C1 segment of cervical spinal cord (tissue), 14 donors: ENCODE data around the gene ATG2A.

ENCODE experiments used
- DNase-seq, 14 donors: peaks; one replicate each; lab custom pipeline; 2025; lab: John Stamatoyannopoulos, UW

ATG2A gene

DNA sequence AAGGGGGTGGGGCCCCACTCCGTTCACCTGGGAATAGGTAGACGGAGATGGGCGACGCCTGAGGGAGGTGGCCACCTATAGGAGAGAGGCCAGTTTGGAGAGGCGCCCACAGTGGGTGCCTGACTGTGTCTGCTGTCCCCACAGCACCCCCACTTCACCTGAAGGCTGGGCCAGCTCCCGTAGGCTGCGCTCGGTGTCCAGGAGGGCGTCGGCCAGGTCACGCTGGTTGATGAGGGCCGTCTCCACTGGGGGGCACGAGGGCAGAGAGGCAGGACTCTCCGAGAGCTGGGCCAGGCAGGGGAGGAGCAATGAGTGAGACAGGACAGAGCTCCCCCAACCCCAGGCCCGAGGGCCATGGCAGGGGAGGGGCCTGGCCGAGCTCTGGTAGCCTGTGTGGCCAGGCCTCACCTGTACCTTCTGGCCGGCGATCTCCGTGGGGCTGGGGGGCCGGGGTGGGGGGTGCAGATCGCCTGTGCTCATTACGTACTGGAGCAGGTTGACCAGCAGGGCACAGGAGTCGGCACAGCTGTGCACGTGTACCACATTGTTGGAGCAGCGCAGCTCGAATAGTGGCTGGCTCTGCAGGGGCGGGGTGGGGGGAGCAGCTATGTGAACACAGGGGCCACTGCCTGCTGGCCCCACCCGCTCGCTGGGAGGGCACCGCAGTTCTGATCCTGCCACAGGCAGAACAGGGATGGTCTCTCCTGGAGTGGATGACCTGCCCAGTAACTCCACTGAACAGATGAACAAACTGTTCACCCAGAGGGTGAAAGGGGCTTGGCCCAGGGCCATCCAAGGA is 14.7 kb downstream of the ATG2A start:
- DNase-seq, result no peak

DNA sequence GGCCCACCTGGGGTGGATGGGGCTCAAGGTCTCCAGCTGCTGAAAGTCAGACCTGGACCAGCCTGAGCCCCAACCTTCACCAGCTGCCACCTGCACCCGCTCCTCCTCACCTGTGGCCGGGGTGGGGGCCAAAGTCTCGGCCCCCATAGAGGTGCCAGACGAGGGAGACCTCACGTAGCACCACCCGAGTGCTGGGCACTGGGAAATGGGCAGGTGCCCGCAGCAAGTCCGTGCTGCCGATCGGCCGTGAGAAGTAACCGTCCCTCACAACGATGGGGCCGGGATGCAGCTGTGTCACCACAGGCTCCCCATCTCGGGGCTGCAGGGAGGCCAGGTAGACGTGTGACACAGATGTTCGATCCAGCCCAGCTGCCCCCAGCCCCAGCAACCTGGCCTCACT is 16.2 kb downstream of the ATG2A start:
- DNase-seq, result no peak

DNA sequence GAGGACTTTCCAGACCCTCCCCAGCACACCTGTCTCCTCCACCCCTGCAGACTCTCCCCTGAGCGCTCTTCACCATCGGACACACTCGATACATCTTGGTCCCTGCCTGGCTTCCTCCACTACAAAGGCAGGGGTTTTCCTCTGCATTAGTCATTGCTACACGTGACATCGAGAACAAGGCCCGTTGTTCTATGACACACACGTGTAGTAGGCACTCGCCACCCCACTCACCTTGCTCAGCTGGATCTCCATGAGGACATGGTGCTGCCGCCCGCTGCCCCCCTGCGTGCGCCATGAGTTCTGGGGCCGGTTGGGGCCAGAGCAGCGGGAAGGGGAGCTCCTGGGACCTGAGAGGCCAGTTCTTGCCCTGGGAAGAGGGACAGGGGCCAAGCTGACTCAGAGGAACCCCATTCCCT is 16.7 kb downstream of the ATG2A start:
- no peak for DNase-seq

DNA sequence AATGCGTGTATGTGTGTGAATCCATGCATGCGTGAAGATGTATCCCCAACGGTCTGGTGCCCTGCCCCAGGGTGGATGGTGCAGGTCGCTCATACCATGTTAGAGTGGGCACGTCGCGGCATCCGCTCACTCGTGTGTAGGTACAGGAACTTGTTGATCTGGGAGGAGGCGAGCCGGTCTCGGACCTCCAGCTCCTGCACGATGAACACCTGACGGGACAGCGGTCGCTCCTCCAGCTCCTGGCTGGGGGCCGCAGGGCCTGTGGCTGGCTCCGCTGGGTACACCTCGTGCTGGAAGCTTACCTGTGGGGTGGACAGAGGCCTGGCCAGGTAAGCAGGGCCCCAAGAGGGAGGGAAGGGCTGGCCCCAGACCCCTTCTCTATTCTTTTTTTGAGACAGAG is 18.5 kb downstream of the ATG2A start:
- no peak for DNase-seq

DNA sequence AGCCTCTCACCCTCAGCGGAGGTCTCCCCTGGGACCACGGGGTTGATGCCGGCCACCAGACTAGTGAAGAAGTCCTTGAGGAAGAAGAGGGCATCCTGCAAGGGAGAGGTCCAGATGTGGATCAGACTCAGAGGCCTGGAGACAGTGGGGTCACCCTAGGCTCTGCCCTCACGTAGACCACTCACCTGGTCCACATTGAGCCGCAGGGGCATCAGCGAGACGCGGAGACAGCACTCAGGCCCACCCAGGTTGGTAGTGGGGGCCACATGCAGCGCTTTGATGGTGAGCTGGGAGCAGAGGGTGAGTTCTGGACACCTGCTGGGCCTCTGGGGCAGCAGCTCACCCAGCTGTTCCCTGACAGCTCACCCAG is 18.9 kb downstream of the ATG2A start:
- DNase-seq, result no peak

DNA sequence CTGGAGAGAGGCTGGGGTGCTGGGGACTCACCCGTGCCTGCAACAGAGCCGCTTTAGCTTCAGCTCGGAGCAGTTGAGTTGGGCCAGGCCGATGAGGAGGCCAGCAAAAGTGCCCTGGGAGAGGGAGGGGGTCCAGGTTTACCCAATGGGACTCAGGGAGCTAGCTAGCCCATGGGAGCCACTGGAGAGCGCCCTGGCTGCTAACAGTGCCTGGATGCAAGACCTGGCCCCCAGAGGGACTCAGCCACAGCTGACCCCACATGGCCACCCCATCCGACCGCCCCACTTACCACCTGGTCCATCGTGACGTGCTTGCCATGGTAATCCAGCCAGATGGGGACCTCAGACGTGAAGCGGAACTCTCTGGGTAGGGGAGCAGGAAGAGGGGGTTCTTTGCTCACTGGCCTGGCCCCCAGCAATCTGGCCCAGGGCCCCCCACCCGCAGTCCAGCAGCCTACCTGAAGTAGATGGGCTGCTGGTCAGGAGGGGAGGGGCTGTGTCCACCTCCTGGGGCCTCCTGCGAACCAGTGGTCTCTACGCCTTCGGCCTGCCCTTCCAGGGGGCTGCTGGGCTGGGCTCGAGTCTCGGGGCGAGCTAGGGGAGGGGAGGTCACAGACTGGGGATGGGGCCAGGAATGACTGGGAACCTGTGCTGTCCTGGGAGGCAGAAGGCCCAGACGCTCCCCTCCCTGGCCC is 19.5 kb downstream of the ATG2A start:
- DNase-seq, result no peak

DNA sequence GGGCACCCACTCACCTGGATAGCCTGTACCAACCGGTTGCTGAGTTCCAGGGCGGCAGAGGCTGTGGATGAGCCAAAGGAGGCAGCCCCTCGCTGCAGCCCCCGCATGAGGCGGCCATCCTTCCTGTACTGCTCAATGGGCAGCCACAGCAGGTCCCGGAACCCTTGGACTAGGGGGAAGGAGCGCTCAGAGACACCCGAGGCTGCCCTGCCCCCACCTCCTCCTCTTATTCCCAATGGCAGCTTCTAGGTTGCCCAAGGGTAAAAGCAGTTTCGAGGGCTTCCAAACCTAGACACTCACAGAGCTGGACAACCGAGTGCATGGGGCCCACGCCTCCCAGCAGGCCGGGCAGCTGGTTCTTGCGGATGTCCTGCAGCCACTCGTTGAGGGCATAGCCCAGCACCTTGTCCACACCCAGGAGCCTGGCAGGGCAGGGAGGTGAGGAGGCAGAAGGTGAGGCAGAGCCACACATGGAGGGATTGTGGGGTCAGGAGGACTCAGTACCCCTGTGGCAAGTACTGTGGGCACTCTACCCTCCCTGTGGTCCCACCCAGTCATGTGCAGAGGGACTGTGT is 20.5 kb downstream of the ATG2A start:
- no peak for DNase-seq

DNA sequence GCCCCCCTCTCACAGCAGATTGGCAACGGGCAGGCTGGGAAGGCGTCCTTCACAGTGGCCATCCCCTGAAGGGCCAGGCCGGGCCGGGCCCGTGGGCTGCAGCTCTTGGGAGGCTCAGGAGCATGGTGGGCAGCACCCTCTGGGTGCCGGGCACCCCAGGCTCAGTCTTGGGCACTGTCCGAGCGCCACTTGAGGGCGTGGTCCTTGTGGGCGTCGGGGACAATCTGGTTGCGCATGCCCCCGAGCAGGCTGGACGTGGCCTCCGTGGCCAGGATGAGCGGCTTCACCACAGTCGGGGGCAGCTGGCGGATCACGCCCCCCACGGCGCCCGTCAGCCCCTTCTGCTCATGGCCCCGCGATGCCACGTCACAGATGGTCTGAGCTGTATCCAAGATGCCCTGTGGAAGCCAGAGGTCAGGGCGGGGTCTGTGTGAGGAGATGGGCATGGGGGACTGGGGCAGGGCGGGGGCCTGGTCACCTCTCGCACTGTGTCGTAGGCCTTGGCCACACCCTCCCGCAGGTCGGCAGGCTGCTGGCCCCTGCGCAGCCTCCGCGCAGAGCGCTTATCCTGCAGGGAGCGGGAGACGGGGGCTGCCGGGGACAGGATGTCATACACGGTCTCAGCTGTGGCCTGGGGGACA is 22.1 kb downstream of the ATG2A start:
- DNase-seq, result no peak

DNA sequence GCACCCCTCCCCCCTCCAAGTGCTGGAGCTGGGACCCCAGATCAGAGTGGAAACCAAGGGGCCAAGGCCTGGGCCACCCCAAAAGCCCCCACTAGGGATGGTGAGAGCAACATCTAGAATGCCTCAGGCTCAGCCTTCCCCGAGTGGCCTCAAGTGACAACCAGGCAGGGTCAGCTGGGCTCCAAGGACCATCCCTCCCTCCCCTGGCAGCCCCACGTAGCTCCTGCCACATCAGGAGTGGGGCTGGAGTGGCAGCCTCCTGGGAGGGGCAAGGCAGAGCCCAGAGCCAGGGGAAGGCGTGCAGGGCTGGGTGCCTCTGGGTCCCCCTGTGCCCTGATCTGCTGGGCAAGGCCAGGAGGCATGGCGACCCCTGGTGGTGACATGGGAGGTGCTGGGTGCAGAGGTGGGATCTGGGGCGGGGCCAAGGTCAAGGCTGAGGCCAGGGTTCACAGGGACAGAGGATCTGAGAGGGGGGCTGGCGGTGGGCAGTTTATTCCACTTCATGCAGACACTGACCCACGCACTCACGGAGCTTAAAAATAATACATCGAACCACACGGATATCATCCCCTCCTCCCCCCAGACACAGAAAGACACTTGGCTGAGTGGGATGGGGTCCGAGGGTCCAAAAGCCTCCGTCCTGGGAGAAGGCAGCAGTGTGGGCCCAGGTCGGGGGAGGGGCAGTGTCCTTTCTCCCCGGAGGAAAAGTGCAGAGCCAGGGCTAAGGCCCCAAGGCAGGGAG is 22.8 kb downstream of the ATG2A start:
- DNase-seq, result peak in 10 of 14 donors; percentile 28 to 75 (median 42)

DNA sequence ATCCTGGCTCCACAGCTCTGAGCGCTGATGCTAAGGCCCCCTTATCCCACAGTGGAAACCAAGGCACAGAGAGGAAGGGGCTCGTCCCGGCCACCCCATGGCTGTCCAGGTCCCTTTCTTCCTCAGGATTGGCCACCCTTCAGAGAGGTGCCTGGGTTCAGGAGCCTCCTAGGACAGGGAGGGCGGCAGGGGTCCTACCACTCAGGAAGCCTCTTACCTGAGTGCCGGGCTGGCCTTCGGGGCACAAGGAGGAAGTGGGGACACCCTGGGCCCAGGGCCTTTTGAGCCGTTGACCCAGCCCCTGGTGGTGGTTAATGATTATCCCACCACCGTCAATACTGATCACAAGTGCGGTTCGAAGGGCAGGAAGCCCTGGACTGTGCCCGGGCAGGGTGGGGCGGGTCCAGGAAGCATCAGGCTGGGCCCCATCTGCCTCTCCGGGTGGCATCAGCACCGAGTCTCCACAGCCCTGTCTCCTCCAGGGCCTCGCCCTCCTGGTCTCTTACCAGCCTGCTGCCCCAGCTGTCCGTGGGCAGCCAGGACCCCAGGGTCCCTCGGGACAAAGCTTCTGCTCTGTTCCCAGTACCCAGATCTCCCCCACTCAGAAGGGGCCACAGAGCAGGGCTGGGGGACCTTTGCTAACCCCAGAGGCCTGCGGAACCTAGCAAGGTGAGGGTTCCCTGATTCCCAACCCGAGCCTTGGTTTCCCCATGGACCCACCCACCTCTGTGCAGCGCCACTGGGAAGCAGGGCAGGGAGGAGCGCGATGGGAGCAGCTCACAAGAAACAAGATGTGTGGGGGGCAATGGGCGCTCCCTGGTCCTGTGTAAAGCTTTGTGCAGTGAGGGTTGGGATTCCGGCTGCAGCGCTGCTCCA is 23.6 kb downstream of the ATG2A start:
- no peak for DNase-seq

DNA sequence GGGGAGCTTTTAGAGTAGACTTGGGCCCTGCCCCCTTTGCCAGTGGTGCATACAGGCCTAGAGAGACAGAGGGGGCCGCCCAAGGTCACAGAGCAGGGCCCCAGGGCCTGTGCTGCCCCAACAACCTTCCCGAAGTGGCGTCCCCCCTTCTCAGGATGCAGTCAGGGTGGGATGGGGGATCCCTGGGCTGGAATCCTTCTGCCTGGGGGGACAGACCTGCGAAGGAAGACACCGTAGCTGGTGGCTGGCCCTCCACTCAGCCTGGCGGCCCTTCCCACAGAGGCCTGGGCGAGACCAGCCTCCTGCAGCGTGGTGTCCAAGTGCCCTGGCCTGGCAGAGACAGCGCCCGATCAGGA is 24.2 kb downstream of the ATG2A start:
- no peak for DNase-seq

DNA sequence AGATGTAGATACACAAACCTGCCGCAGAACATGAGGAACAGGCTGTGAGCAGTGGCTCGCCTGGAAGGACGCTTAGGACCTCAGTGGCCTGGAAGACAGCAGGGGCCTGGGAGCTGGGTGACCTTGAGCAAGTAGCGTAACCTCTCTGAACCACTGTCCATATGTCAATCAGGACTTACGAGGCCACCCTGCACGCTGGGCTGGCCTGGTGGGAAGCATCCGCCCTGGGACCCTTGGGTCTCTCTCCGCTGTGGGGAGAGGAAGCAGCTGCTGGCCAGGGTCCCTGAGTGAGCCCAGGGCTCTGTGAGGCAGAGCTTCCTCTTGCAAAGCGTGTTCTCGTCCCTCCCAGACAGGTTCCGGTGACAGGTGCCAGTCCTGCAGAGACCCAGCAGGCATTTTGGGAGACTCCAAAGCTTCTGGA is 24.6 kb downstream of the ATG2A start:
- DNase-seq, result peak in 1 of 14 donors; percentile 28

DNA sequence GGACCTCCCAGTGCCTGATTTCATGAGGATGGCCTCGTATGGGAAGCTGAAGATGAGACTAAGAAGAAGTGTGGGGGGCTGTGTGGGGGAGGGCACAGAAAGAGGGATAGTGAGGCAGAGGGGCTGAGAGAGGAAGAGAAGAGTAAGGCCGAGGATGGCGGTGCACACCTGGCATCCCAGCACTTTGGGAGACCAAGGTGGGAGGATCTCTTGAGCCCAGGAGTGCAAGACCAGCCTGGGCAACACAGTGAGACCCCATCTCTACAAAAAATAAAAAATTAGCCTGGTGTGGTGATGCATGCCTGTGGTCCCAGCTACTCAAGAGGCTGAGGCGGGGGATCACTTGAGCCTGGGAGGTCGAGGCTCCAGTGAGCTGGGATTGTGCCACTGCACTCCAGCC is 25.1 kb downstream of the ATG2A start:
- no peak for DNase-seq

DNA sequence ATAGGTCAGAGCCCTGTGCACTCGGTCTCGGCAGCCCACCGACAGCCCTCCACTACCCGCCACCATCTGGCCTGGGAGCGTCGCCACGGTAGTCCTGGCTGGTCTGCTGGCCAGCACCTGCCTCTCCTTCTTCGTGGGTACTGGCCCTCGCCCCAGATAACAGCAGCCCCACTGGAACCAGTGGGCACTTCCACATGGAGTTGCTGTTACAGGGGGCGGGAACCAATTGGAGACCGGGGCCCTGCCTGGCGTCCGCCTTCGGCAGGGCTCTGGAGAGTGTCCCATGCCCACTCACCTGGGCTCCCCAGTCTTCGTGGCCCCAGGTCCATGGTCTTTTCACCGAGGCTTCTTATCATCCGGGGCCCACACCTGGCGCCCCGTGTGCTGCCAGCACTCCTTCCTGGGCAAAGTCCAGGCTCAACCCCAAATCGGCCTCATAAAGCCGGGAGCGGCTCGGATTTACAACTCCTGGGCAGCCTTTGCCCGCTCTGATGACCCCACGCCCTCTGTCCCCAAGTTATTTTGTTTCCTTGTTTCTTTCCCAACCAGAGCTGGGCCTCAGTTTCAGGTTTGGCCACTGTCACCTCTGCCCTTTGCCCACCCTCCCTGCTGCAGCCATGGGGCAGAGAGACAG is 25.7 kb downstream of the ATG2A start:
- no peak for DNase-seq

DNA sequence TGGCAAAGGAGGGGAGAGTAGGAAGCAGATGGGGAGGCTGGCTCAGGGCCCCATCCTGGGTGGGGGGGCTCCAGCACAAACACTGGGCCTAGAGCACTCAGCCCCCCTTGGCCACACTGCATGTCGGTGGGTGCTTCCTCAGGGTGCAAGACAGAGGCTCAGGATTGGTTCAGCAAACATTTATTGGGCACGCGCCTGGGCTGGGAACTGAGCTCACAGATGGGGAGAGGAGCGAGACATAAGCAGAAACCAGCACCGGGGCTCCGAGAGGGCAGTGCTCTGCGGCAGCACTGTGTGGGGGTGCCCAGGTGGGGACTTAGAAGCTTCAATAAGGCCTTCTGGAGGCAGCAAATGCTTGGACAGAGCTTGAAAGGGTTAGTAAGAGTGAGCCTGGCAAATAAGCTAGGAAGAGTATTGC is 26.5 kb downstream of the ATG2A start:
- DNase-seq, result peak in 1 of 14 donors; percentile 63

DNA sequence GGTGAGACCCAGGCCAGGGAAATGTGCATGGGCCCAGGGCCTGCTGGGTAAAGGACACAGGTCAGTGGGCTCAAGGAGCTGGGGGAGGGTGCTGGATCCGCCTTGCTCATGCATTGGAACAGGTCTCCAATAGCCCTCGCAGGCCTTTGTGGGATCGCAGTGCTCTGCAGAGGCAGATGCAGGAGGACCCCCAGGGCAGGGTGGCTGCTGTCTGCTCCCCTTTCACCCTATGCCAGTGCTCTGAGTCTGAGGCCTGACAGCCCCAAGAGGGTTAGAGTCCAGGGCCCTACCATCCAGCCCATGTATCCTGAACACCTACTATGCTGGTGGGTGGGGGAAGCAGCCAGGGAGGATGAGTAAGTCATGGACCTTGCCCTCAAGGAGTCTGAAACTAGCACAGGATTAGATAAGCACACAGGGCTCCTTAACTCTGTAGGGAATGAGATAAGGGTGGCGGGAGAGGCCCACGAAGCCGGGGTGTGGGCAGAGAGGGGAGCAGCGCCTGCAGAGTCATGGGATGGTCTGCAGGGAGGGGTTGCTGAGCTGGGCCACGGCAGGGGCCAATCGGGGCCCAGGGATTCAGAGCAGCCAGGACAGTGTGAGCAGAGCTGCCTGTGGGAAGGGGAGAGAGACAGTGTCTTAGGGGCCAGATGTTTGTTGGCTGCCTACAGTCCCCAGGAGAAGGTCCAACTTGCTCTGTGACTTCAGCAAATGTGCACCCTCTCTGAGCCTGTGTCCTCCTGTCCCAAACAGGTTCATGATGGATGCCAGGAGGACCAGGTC is 28.1 kb downstream of the ATG2A start:
- DNase-seq, result no peak

DNA sequence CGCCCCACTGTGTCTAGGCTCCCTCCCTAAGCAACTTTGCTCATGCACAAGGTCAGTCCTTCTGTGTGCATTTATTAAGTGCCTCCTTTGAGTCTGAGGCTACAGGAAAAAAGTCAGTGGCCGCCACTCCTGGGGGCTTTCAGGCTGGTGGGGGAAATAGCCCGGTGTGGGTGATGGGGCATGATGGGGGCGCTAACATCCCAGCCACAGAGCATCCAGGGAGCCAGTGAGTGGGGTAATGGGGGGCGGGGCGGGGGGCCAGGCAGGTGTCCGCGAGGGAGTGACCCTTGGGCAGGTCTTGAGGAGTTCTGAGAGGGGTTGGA is 28.6 kb downstream of the ATG2A start:
- DNase-seq, result no peak

DNA sequence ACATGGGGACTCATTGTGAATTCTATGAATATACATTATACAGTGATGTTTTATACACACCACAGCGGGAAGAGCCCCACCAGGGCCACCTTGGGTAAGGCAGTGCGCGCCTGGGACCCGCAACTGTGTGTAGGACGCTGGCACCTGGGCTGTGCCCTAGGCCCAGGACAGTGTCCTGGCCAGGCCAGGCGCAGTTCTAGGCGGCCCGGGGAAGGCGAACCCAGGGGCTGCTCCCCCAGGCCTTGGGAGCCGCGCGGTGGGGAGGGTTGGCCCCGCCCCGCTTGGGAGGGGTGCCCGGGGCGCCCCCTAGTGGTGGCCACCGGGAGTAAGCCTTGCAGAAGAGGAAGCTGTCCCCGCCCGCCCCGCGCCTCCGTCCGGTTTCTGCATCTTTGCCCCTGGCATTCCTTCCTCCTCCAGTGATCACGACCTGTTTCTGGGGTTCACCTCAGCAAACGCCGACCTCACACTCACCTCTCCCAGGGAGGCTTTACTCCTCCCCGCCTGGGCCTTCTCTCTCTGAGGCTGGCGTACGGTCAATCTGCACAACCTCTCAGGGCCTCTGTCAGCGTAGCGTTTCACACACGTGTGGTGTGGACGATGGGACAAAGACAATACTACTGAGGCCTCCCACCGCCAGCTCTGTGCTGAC is 29.1 kb downstream of the ATG2A start:
- peak in 12 of 14 donors; percentile 44 to 84 (median 61) for DNase-seq

DNA sequence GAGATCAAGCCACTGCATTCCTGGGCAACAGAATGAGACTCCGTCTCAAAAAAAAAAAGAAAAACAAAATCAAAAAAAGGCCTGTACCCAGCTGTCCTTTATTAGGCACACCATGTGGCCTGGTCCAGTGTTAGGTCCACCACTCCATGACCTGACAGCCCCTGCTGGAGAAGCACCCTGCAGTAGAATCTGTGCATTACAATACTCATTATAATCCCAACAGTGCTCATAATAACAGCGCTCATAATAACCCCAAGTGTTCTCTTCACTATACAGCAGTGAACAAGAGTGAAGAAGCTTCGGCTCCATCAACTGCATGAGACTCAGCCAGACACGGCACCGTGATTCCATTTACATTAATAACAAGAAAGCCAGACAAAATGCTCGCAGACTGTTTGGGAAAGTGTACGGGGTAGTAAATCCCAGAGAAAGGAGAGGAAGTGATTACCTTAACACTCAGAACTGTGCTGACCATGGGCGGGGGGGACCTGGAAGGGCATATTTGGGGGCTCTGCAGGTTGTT is 29.7 kb downstream of the ATG2A start:
- no peak for DNase-seq
